ENCODE measurements around the gene SRPRA.

Gene SRPRA

GRCh38 chr11:126303623-126304456 is 35.1 kb upstream of the SRPRA start, which contains the start of gene DCPS:
Gene DCPS (plus strand): TSS chr11:126304060. CDS start chr11:126304081, 21 bp downstream.
- peak within 1 kb of the TSS; percentile 98 for H3K9ac ChIP-seq (ENCODE audit: low read depth, low read length, poor library complexity, severe bottlenecking)
- H3K4me2 ChIP-seq (ENCODE audit: low read depth, low read length, poor library complexity, severe bottlenecking), result peak within 1 kb of the TSS; percentile 98
- H3K79me2 ChIP-seq (ENCODE audit: insufficient read depth, low read length), result peaks cover 44% of the 10 kb centered on the region
- peak within 1 kb of the TSS; percentile 81 for H3K4me3 ChIP-seq (ENCODE audit: low read length, poor library complexity, severe bottlenecking)
- H3K27me3 ChIP-seq (ENCODE audit: insufficient read depth, low read length, poor library complexity, severe bottlenecking), result no peaks in the 10 kb centered on the region
- H3K9me3 ChIP-seq (ENCODE audit: insufficient read depth, low read depth, low read length), result no peaks in the 10 kb centered on the region
- no peaks in the 10 kb centered on the region for H3K9me2 ChIP-seq (replicated peaks; ENCODE audit: low read depth, low read length)
- peaks cover 30% of the 10 kb centered on the region for H3K4me1 ChIP-seq (ENCODE audit: insufficient read depth, low read length, poor library complexity, severe bottlenecking)
- peak within 1 kb of the TSS; percentile 90 for H2AFZ ChIP-seq (ENCODE audit: low read length)
- no peak for TF ChIP-seq EZH2phosphoT487 (IDR thresholded peaks at IDR 0.05; ENCODE audit: borderline replicate concordance)
- no peak for TF ChIP-seq CTCF (conservative IDR thresholded peaks at IDR 0.05; ENCODE audit: low read length)
- H4K20me1 ChIP-seq (ENCODE audit: insufficient read depth, low read length, poor library complexity, severe bottlenecking), result no peaks in the 10 kb centered on the region
- H3K36me3 ChIP-seq (ENCODE audit: insufficient read depth, low read length), result no peaks in the 10 kb centered on the region
- H3F3A ChIP-seq (ENCODE audit: low read depth), result no peaks in the 10 kb centered on the region

DNA sequence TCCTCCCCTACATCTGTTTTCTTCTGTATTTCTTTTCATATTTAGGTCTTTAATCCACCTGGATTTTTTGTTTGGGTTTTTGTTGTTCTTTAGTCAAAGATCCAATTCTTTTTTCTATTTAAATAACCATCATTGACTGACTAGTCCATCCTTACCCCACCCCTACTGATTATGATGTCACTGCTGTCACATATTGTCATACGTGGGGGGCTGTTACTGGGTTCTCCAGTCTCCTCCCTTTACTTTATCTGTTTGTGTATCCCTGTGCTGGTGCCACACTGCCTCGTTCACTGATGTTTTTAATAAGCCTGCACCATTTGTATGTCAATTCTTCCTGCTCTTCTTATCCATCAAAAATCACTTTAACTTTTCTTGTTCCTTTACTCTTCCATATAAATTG is 28.3 kb upstream of the SRPRA start:
- no peaks in the 10 kb centered on the region for H3K9me2 ChIP-seq (replicated peaks; ENCODE audit: low read depth, low read length)
- no peaks in the 10 kb centered on the region for H3K4me1 ChIP-seq (ENCODE audit: insufficient read depth, low read length, poor library complexity, severe bottlenecking)
- no peak overlapping the region for H2AFZ ChIP-seq (ENCODE audit: low read length)
- H3K9ac ChIP-seq (ENCODE audit: low read depth, low read length, poor library complexity, severe bottlenecking), result no peak overlapping the region
- H3K36me3 ChIP-seq (ENCODE audit: insufficient read depth, low read length), result no peaks in the 10 kb centered on the region
- 0 out of 2 replicates have a peak, but pooled peaks cover 4% of the 10 kb centered on the region for H3K79me2 ChIP-seq (ENCODE audit: insufficient read depth, low read length)
- H3K27me3 ChIP-seq (ENCODE audit: insufficient read depth, low read length, poor library complexity, severe bottlenecking), result no peaks in the 10 kb centered on the region
- H4K20me1 ChIP-seq (ENCODE audit: insufficient read depth, low read length, poor library complexity, severe bottlenecking), result no peaks in the 10 kb centered on the region
- TF ChIP-seq CTCF (conservative IDR thresholded peaks at IDR 0.05; ENCODE audit: low read length) (no peak), EZH2phosphoT487 (IDR thresholded peaks at IDR 0.05; ENCODE audit: borderline replicate concordance) (no peak)
- no peaks in the 10 kb centered on the region for H3F3A ChIP-seq (ENCODE audit: low read depth)
- no peak overlapping the region for H3K4me2 ChIP-seq (ENCODE audit: low read depth, low read length, poor library complexity, severe bottlenecking)
- no peaks in the 10 kb centered on the region for H3K9me3 ChIP-seq (ENCODE audit: insufficient read depth, low read depth, low read length)
- H3K4me3 ChIP-seq (ENCODE audit: low read length, poor library complexity, severe bottlenecking), result no peak overlapping the region

GRCh38 chr11:126293726-126294125 is 25.0 kb upstream of the SRPRA start:
- Histone ChIP-seq H3K9ac (ENCODE audit: low read depth, low read length, poor library complexity, severe bottlenecking) (no peak overlapping the region), H3K27me3 (ENCODE audit: insufficient read depth, low read length, poor library complexity, severe bottlenecking) (no peaks in the 10 kb centered on the region), H3K4me2 (ENCODE audit: low read depth, low read length, poor library complexity, severe bottlenecking) (no peak overlapping the region), H3K9me2 (replicated peaks; ENCODE audit: low read depth, low read length) (no peaks in the 10 kb centered on the region), H4K20me1 (ENCODE audit: insufficient read depth, low read length, poor library complexity, severe bottlenecking) (no peaks in the 10 kb centered on the region), H3K36me3 (ENCODE audit: insufficient read depth, low read length) (no peaks in the 10 kb centered on the region), H3K4me3 (ENCODE audit: low read length, poor library complexity, severe bottlenecking) (no peak overlapping the region), H2AFZ (ENCODE audit: low read length) (no peak overlapping the region), H3K9me3 (ENCODE audit: insufficient read depth, low read depth, low read length) (no peaks in the 10 kb centered on the region), H3K4me1 (ENCODE audit: insufficient read depth, low read length, poor library complexity, severe bottlenecking) (no peaks in the 10 kb centered on the region), H3F3A (ENCODE audit: low read depth) (no peaks in the 10 kb centered on the region), H3K79me2 (ENCODE audit: insufficient read depth, low read length) (no peaks in the 10 kb centered on the region)
- TF ChIP-seq EZH2phosphoT487 (IDR thresholded peaks at IDR 0.05; ENCODE audit: borderline replicate concordance), result no peak
- TF ChIP-seq CTCF (conservative IDR thresholded peaks at IDR 0.05; ENCODE audit: low read length), result no peak

Measured in Loucy (cell line).